NCI-H1436 (cell line): ENCODE results near the gene CPT1B.
A peak's percentile ranks its signal among the peaks of the same experiment; 100 is the strongest.
"Not testable (repeated sequence)": the region's sequence is repeated elsewhere in the genome, so short reads cannot be mapped to it uniquely, and the experiment has no call there.

ENCODE experiments used
- DNase-seq: peaks from one replicate; lab custom pipeline; 2025; lab: John Stamatoyannopoulos, UW

Gene CPT1B

GRCh38 chr22:50527921-50528681 is 50.1 kb downstream of the CPT1B start:
- no peak for DNase-seq

GRCh38 chr22:50526834-50527801 is 51.1 kb downstream of the CPT1B start:
- DNase-seq: no peak

GRCh38 chr22:50526108-50526833 is 52.0 kb downstream of the CPT1B start:
- DNase-seq: peak; percentile 75

GRCh38 chr22:50525858-50526107 is 52.4 kb downstream of the CPT1B start:
- DNase-seq: no peak

GRCh38 chr22:50525104-50525857 is 52.9 kb downstream of the CPT1B start, which contains the start of gene SCO2:
Gene SCO2 (minus strand): TSS chr22:50525598. CDS start chr22:50524411, 1,187 bp downstream.
- peak; percentile 96 for DNase-seq

GRCh38 chr22:50524676-50525103 is 53.5 kb downstream of the CPT1B start:
- DNase-seq: no peak

- DNase-seq: no peak
These were observed 54.2 kb downstream of the CPT1B start for GRCh38 chr22:50523806-50524675.

GRCh38 chr22:50523458-50523805 is 54.8 kb downstream of the CPT1B start:
- DNase-seq: no peak

- DNase-seq: no peak
These were observed 55.3 kb downstream of the CPT1B start for GRCh38 chr22:50522806-50523438.

- DNase-seq: no peak
These were observed 55.9 kb downstream of the CPT1B start for GRCh38 chr22:50522208-50522805.

GRCh38 chr22:50521710-50522109 is 56.5 kb downstream of the CPT1B start:
- DNase-seq: no peak

GRCh38 chr22:50520826-50521453 is 57.3 kb downstream of the CPT1B start:
- DNase-seq: no peak

GRCh38 chr22:50520184-50520583 is 58.0 kb downstream of the CPT1B start:
- not testable (repeated sequence) for DNase-seq

GRCh38 chr22:50519151-50519550 is 59.1 kb downstream of the CPT1B start:
- no peak for DNase-seq
